GM12878 (cell line): ENCODE measurements around the gene TMEM53. TPM values are rescaled to one million over a fixed set of nuclear protein-coding genes. Genes with fewer than 3 reads are reported as not detected.

ENCODE experiments used
- ATAC-seq: fragments of 200-7000 bp; cut with Tn5 transposase; 3 replicates; pipeline ENCODE4 v1.9.1; 2020; ENCODE audit warnings: mild to moderate bottlenecking, moderate library complexity
- BruUV-seq: library from RNA; stranded (reverse); fragments of 400-500 nt; replicated peaks from 2 replicates; lab custom pipeline; 2021; lab: Mats Ljungman, UMichigan
- CTCF ChIA-PET: fragments of 300-600 bp; sonication (Branson Sonifier 250); formaldehyde crosslinking; extraction: SDS; loops from one replicate; lab custom pipeline; 2021; ENCODE audit warnings: inconsistent platforms; lab: Yijun Ruan, JAX
- POLR2A ChIA-PET: fragments of 350-600 bp; formaldehyde crosslinking; extraction: SDS; loops from one replicate; lab custom pipeline; 2021; ENCODE audit warnings: inconsistent platforms; lab: Charles Lee
- RAD21 ChIA-PET: fragments of 300-600 bp; sonication (Branson Sonifier 250); formaldehyde crosslinking; loops from one replicate; lab custom pipeline; 2023; ENCODE audit warnings: antibody characterized with exemption; ENCODE audit not compliant: unreplicated experiment; lab: Charles Lee
- SMC1A ChIA-PET: fragments of 300-600 bp; sonication (Branson Sonifier 250); formaldehyde crosslinking; loops from one replicate; lab custom pipeline; 2023; ENCODE audit not compliant: unreplicated experiment, uncharacterized antibody; lab: Charles Lee
- DNase-seq: peaks from one replicate; pipeline ENCODE4 v3.0.0-alpha.2; 2011; ENCODE audit warnings: low read depth, low spot score
- FAIRE-seq: peaks from 3 replicates; lab custom pipeline; 2011; peaks lifted over from hg19 to GRCh38; lab: Jason Lieb, UNC
- H2AFZ ChIP-seq: 2 replicates; pipeline ENCODE4 v1.6.0; 2011; ENCODE audit warnings: low read depth, low read length, control low read depth; ENCODE audit not compliant: control insufficient read depth
- H3K27ac ChIP-seq: 2 replicates; pipeline ENCODE4 v1.5.1; 2011; ENCODE audit warnings: control low read depth; ENCODE audit not compliant: control insufficient read depth, insufficient read depth
- H3K27me3 ChIP-seq, 2 experiments: replicated peaks in 1 of 2; 2 replicates each; pipeline versions ENCODE4 v1.6.0 to v1.6.1; 2011; ENCODE audit warnings: low read length in 1 of 2; ENCODE audit not compliant: control insufficient read depth in 2 of 2, insufficient read depth in 2 of 2
- H3K36me3 ChIP-seq, 2 experiments: 2 replicates each; pipeline ENCODE4 v1.5.1; 2011; ENCODE audit warnings: low read length in 1 of 2; ENCODE audit not compliant: control insufficient read depth in 2 of 2, insufficient read depth in 2 of 2
- H3K4me1 ChIP-seq: 2 replicates; pipeline ENCODE4 v1.6.1; 2011; ENCODE audit warnings: mild to moderate bottlenecking, low read length, moderate library complexity, mixed read lengths; ENCODE audit not compliant: control insufficient read depth, insufficient read depth
- H3K4me2 ChIP-seq: 2 replicates; pipeline ENCODE4 v1.6.0; 2011; ENCODE audit warnings: control low read depth; ENCODE audit not compliant: control insufficient read depth, insufficient read depth
- H3K4me3 ChIP-seq: fragments of 200-600 bp; sonication (generic); 2 replicates; pipeline ENCODE4 v1.5.1; 2016
- H3K79me2 ChIP-seq: 2 replicates; pipeline ENCODE4 v1.6.0; 2011; ENCODE audit warnings: low read length; ENCODE audit not compliant: control insufficient read depth, insufficient read depth
- H3K9ac ChIP-seq: 2 replicates; pipeline ENCODE4 v1.8.0; 2011; ENCODE audit warnings: low read length, control low read depth, mixed read lengths; ENCODE audit not compliant: control insufficient read depth, insufficient read depth
- H3K9me3 ChIP-seq: replicated peaks from 3 replicates; pipeline ENCODE4 v1.5.1; 2011; ENCODE audit warnings: mild to moderate bottlenecking, low read length; ENCODE audit not compliant: control insufficient read depth, insufficient read depth
- H4K20me1 ChIP-seq: 2 replicates; pipeline ENCODE4 v1.6.0; 2011; ENCODE audit not compliant: control insufficient read depth, insufficient read depth
- CREM ChIP-seq: IDR thresholded peaks from 2 replicates; pipeline ENCODE4 v1.6.1; 2014; ENCODE audit warnings: antibody characterized with exemption, low read depth
- CTCF ChIP-seq, 3 experiments: IDR thresholded peaks in 2 of 3; conservative IDR thresholded peaks in 1 of 3; 2 replicates each; pipeline ENCODE4 v1.5.1; 2011; ENCODE audit warnings: low read depth in 3 of 3, low read length in 3 of 3, mild to moderate bottlenecking in 3 of 3, control low read depth in 2 of 3, moderate library complexity in 2 of 3, inconsistent platforms in 1 of 3, mixed read lengths in 1 of 3; ENCODE audit not compliant: control insufficient read depth in 2 of 3, insufficient read depth in 1 of 3; ENCODE audit errors: extremely low read depth in 1 of 3
- ELK1 ChIP-seq: IDR thresholded peaks from 2 replicates; pipeline ENCODE4 v1.6.1; 2012; ENCODE audit warnings: low read depth, low read length, improper control_type of control experiment
- EP300 ChIP-seq, 2 experiments: fragments of 150-350 bp in 1 of 2; IDR thresholded peaks; 2 replicates each; pipeline ENCODE4 v1.6.1; 2011 to 2012; ENCODE audit warnings: low read depth in 2 of 2, low read length in 2 of 2, borderline replicate concordance in 1 of 2, improper control_type of control experiment in 1 of 2, inconsistent platforms in 1 of 2; ENCODE audit not compliant: control insufficient read depth in 1 of 2
- FOS ChIP-seq: IDR thresholded peaks from 3 replicates; pipeline ENCODE4 v1.6.1; 2011; ENCODE audit warnings: borderline replicate concordance; ENCODE audit not compliant: insufficient read length; ENCODE audit errors: extremely low read depth
- HDAC6 ChIP-seq: fragments of 200-600 bp; sonication (generic); IDR thresholded peaks from one replicate; pipeline ENCODE4 v1.8.0; 2017; ENCODE audit warnings: antibody characterized with exemption; ENCODE audit not compliant: unreplicated experiment
- JUNB ChIP-seq: IDR thresholded peaks from 2 replicates; pipeline ENCODE4 v1.6.1; 2016; ENCODE audit warnings: antibody characterized with exemption, mild to moderate bottlenecking
- KAT2A ChIP-seq: conservative IDR thresholded peaks from 2 replicates; pipeline ENCODE4 v1.6.1; 2011; ENCODE audit warnings: low read depth, low read length; ENCODE audit not compliant: control insufficient read depth
- MEF2B ChIP-seq: fragments of 450-650 bp; IDR thresholded peaks from 2 replicates; pipeline ENCODE4 v1.6.1; 2018; ENCODE audit warnings: mild to moderate bottlenecking, moderate library complexity; ENCODE audit not compliant: partially characterized antibody, poor library complexity, severe bottlenecking
- NR2C2 ChIP-seq: IDR thresholded peaks from 2 replicates; pipeline ENCODE4 v1.6.1; 2011; ENCODE audit warnings: borderline replicate concordance, low read depth; ENCODE audit not compliant: control insufficient read depth, insufficient read length
- PBX3 ChIP-seq: IDR thresholded peaks from 2 replicates; pipeline ENCODE4 v1.6.1; 2011; ENCODE audit warnings: mild to moderate bottlenecking, low read depth, low read length, moderate library complexity; ENCODE audit not compliant: insufficient replicate concordance
- SIX5 ChIP-seq: IDR thresholded peaks from 2 replicates; pipeline ENCODE4 v1.6.1; 2011; ENCODE audit warnings: mild to moderate bottlenecking, low read depth, low read length, moderate library complexity; ENCODE audit not compliant: severe bottlenecking
- SMARCA5 ChIP-seq: fragments of 450-650 bp; IDR thresholded peaks from 2 replicates; pipeline ENCODE4 v1.6.1; 2017; ENCODE audit warnings: mild to moderate bottlenecking
- WRNIP1 ChIP-seq: IDR thresholded peaks from 2 replicates; pipeline ENCODE4 v1.6.1; 2011; ENCODE audit warnings: low read depth, low read length, improper control_type of control experiment, borderline replicate concordance
- ZBTB4 ChIP-seq: fragments of 450-650 bp; formaldehyde crosslinking; IDR thresholded peaks from 2 replicates; pipeline ENCODE4 v1.4.0; 2022; ENCODE audit warnings: mild to moderate bottlenecking, moderate library complexity
- ZSCAN29 ChIP-seq: fragments of 450-650 bp; IDR thresholded peaks from 2 replicates; pipeline ENCODE4 v1.6.1; 2017; ENCODE audit warnings: mild to moderate bottlenecking, moderate library complexity
- WGBS: methylation state at CpG from one replicate; pipeline ENCODE4 v1.1.6; 2016; ENCODE audit warnings: low lambda C conversion rate; ENCODE audit not compliant: insufficient replicate concordance, insufficient coverage; ENCODE audit errors: missing lambda C conversion rate; 5-methylcytosine and 5-hydroxymethylcytosine counted together
- in situ Hi-C: fragments of 300-500 bp; cut with MboI; formaldehyde crosslinking; loops from 9 replicates; pipeline ENCODE4 v1.14.3; 2018; ENCODE audit warnings: mixed read lengths
- intact Hi-C: fragments of 100-400 bp; cut with micrococcal nuclease; formaldehyde crosslinking; loops from one replicate; pipeline ENCODE4 v1.14.2; 2022; ENCODE audit not compliant: unreplicated experiment
- polyA plus RNA-seq, 11 experiments: library from polyadenylated mRNA; depleted of rRNA in 4 of 11; unstranded in 6 of 11; stranded (reverse) in 5 of 11; fragments of >200 nt; fragmentation: Nextera tagmentation in 4 of 11; fragmentation: Illumina TruSeq in 1 of 11; extraction: Ambion mirVana in 4 of 11; extraction: Trizol in 1 of 11; gene quantifications; 1 replicate in 1 of 11; 2 replicates in 10 of 11; pipeline versions ENCODE4 v1.2.1 to v1.2.3, GENCODE V29; 2011 to 2016; ENCODE audit warnings: inconsistent platforms in 2 of 11, missing spikeins in 2 of 11, low read depth in 1 of 11
- total RNA-seq, 4 experiments: library from RNA; depleted of rRNA in 3 of 4; stranded (reverse); fragments of >200 nt in 3 of 4; fragmentation: Illumina TruSeq in 1 of 4; extraction: Trizol in 1 of 4; gene quantifications; 2 replicates each; pipeline versions ENCODE4 v1.2.1 to v1.2.3, GENCODE V29; 2013 to 2021

The TMEM53 gene
- total and polyA plus RNA-seq, 10 of the 15 experiments (the other 5 are each of a cell fraction or from before 2014, with no cell fraction given) = 3.1 to 23.9 (median 11.1) TPM

GRCh38 chr1:44719318-44719717 is 45.0 kb upstream of the TMEM53 start:
- no peaks in the 10 kb centered on the region for H3K27me3 ChIP-seq
- H3K4me1 ChIP-seq = peaks cover 60% of the 10 kb centered on the region
- no peaks in the 10 kb centered on the region for H3K79me2 ChIP-seq
- ChIA-PET RAD21 (interaction anchor here (0.7 to 1.6 kb wide), 3 partner anchors 9 to 267 kb away, joined by 3 to 4 read pairs (median 3); partner anchors contain the start of gene EIF2B3), SMC1A (interaction anchor here (0.6 to 9.8 kb wide), 2 partner anchors 12 to 29 kb away, joined by 3 to 73 read pairs; partner anchors contain the start of gene RNU5D-1), CTCF (interaction anchor here (1.5 to 12.6 kb wide), 2 partner anchors 10 to 22 kb away, joined by 5 to 175 read pairs; partner anchors contain the start of gene RNU5D-1), POLR2A (interaction anchor here (0.7 to 9.8 kb wide), 3 partner anchors 11 to 267 kb away, joined by 4 to 110 read pairs (median 4); partner anchors contain the start of genes EIF2B3 and RNU5D-1)
- intact Hi-C loops (no loop called here), in situ Hi-C loops (loop anchor here (5.0 kb wide), 1 partner anchor 583 kb away; no protein-coding TSS in a partner anchor)
- no peak overlapping the region for H3K4me3 ChIP-seq
- no peak overlapping the region for H3K4me2 ChIP-seq
- FAIRE-seq = no peak
- 75% methylated on average over 5 of the region's 5 CpGs for WGBS
- no peaks in the 10 kb centered on the region for H3K9me3 ChIP-seq
- no TSS peak for BruUV-seq
- no peaks in the 10 kb centered on the region for H3K36me3 ChIP-seq
- H2AFZ ChIP-seq = no peak overlapping the region
- H4K20me1 ChIP-seq = no peaks in the 10 kb centered on the region
- H3K27ac ChIP-seq = no peak overlapping the region
- DNase-seq = no peak
- ATAC-seq = no peak
- no peak overlapping the region for H3K9ac ChIP-seq
- no peak for TF ChIP-seq PBX3
- TF ChIP-seq KAT2A = no peak
- TF ChIP-seq SIX5 = no peak
- TF ChIP-seq EP300 (IDR thresholded peaks at IDR 0.05; ENCODE audit: borderline replicate concordance in 1 of 2, control insufficient read depth in 1 of 2, low read depth in 2 of 2, low read length in 2 of 2) = no peak
- no peak for TF ChIP-seq ELK1
- no peak for TF ChIP-seq WRNIP1
- TF ChIP-seq SMARCA5 = no peak
- TF ChIP-seq ZBTB4 (CRISPR knock-in tag) = no peak
- no peak for TF ChIP-seq JUNB
- TF ChIP-seq CTCF (IDR thresholded peaks at IDR 0.05 in 2 of 3, conservative IDR thresholded peaks at IDR 0.05 in 1 of 3; ENCODE audit: control insufficient read depth in 2 of 3, extremely low read depth in 1 of 3, insufficient read depth in 1 of 3, low read depth in 3 of 3, low read length in 3 of 3) = no peak
- no peak for TF ChIP-seq ZSCAN29
- no peak for TF ChIP-seq MEF2B
- no peak for TF ChIP-seq HDAC6
- no peak for TF ChIP-seq FOS
- TF ChIP-seq CREM = no peak
- no peak for TF ChIP-seq NR2C2
